ENCODE results near the gene PRSS53.

The PRSS53 gene

DNA sequence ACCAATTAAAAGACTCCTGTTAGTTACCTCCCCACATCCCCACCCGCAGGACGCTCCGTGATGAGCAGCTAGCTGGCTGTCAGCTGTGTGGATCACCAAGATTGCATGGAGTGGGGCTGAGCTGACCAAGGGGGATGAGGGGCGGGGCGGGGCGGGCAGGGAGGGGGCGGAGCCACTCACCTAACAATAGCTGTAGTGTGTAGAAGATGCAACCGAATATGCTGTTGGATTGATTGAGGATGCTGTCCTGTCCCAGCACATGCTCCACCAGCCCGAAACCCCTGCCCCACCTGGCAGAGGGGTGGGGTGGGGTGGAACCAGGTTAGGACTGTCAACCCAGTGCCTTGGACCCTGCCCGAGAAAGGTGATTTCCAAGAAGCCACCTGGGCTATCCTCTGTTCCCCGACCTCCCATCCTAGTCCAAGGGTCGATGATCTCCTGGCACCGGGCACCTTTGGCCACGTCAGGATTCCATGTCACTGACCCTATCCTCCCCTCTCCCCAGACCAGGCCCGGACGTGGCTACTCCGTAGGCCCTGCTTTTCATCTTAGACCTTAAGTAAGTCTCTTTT lies 4.5 kb upstream of the PRSS53 start:
- DNase-seq = no peak

DNA sequence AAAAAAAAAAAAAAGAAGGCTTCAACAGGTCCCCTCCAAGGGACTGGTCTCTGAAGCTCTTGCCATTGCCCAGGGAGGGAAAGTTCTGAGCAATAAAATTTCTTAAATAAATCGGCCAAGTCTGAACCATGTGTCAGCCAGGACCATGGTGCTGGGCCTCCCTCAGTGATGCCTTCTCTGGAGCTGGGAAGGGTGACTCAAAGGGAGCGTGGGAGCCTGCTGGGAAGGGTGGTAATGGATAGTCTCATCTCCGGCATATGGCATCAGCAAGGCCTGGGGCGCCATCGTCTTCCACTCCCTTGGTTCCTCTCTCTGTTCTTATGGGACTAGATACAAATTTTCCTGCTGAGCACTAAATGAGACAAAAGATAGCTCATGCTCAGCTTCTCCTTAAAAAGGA lies 3.6 kb upstream of the PRSS53 start:
- DNase-seq = no peak

DNA sequence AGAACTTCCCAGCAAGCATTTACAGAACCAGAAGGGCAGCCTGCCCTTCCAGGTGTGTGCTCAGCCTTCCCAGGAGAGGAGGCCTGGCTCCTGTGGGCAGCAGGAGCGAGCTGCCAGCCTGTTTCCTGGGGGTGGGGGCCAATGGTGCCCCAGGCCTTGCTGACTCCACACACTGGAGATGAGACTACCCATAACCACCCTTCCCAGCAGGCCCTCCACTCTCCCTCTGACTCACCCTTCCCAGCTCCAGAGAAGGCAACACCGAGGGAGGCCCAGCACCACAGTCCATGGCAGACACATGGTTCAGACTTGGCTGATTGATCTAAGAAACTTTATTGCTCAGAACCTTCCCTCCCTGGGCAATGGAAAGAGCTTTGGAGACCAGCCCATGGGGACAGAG lies 1.8 kb upstream of the PRSS53 start:
- DNase-seq = no peak

DNA sequence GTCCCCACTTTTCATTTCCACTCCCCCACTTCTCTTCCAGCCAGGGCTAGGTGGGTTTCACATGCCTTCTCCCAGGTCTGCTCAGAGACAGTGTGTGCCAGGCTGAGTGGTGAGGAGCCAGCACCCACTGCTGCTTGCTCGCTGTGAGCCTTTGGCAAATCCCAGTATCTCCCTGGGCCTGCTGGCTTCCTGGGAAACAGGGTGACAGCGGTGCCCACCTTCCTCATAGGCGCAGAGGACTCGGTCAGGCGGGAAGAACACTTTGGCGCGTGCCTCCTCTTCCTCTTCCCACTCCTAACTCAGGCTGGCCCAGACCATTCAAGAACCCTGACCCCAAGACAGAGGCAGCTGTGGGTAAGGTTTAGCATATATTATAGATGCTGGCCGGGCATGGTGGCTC lies 456 bp upstream of the PRSS53 start:
- no peak for DNase-seq

DNA sequence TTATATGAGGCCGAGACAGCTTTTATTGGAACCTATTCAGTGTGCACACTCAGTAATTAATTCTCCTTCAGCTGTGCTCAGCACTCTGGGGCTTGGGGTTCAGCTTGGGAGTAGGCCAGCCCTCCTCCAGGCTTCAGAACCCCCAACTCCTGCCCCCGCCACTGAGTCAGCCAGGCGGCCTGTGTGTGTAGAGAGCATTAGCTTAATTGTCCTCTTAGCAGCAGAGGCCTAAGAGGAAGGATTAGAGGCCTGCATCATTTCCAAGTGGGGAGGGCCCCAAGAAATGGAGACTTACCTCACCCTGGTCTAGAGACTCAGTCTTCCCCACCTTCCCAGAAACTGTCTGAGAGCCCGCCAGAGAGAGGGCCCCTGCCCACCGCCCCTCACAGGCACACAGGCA lies 772 bp downstream of the PRSS53 start:
- no peak for DNase-seq

DNA sequence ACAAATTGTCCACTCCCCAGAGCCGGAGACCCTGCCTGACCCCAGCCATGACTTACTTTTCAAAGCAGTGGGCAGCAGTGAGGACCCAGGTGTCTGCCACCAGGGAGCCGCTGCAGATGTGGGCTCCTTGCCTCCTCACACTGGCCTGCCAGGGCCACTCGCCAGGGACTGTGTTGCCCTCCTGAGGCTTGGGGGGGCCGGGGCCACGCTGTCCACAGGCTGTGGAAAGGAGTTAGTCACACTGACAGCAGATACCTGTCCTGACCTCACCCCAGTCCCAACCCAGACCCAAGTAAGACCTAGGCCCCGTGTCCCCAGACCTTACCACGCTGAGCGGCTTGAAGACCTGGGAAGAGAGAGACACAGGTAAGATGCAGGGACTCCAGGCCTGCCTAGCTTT lies 1.3 kb downstream of the PRSS53 start:
- no peak for DNase-seq

DNA sequence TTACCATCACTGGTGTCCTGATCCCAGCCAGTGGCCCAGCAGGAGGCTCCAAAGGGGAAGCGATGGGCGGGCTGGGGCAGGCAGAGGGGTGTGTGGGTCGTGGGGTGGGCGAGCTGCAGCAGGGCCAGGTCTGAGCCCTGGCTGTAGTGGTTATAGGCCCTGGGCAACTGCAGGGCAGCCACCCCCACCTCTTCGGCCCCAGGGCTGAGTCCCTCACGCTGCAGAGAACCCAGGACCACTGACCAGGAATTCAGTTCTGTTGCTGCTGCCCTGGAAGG lies 2.2 kb downstream of the PRSS53 start:
- DNase-seq = no peak

DNA sequence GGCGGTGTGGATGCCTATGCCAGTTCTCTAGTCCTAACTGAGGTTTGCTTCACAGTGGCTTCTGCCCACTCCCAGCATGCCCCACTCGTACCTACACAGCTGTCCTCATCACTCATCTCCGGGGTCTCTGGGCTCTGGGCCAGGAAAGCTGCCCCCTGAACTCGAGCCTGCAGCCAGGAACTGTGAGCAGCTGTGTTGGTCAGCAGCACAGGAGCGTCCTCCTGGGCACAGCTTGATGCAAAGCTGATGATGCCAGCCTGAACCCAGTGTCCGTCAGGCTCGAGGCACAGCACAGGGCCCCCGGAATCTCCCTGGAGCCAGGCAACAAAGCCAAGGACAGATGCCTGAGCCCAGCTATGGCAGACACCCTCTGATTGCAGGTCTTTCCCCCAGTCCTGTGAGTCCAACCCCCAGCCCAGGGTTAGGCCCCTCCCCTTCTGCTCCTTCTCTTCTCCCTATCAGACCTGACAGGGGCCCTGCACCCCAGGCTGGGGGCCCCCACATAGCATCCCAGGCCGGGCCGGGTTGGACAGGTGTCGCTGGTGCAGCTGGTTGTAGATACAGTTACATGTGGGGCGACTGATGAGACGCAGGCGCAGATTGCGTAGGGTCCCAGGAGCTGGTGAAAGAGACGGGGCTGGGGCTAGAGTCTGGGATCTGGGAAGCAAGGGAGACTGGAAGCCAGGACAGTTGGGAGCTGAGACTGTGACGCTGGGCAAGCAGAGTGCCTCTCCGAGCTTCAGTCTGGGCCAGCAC lies 2.7 kb downstream of the PRSS53 start:
- no peak for DNase-seq

DNA sequence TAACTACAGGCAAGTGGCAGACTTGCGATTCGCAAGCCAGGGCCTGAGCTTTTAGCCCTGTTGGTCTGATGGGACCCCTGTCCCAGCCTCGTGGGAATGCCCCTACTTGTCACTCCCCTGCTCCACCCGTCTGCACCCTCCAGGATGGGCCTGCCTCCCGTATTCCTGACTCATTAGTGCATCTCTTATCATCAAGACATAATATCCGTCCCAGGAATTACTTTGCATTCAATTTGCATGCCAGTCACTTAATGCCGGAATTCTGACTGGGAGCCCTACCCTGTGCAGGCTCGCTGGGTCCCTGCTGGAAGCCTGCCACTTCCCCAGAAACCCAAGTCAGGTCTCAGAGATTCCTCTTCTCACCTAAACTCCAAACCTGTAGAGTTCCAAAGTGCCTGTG lies 3.3 kb downstream of the PRSS53 start:
- no peak for DNase-seq

DNA sequence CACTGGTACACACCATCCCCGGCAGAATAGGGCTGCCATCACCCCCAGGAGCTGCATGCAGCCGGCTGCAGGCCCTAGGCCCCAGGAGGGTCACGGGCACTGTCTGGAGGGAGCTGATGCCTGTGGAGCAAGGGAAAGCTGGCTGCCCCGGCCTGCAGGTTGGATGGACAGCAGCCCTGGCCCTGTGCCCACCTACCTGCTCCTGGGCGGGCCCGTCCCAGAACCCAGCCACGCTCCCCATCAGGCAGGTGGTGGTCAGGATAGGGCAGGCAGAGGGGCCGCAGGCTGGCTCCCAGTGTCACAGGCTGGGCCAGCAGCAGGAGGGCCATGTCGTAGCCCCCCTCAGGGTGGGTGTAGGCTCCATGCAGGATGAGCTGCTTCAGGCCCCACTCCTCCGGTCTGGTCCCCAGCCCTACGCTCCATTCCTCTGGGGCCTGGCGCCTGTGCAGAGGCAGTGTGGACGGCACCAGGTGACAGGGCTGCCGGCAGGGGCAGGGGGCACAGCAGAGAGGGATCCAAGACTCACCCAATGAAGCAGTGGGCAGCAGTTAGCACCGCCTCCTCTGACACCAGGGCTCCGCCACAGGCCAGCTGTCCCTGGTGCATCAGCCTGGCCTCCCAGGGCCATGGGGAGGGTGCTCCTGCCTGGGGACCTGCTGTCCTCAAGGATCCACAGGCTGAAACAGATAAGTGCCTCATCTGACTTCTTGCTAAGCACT lies 4.0 kb downstream of the PRSS53 start:
- no peak for DNase-seq

DNA sequence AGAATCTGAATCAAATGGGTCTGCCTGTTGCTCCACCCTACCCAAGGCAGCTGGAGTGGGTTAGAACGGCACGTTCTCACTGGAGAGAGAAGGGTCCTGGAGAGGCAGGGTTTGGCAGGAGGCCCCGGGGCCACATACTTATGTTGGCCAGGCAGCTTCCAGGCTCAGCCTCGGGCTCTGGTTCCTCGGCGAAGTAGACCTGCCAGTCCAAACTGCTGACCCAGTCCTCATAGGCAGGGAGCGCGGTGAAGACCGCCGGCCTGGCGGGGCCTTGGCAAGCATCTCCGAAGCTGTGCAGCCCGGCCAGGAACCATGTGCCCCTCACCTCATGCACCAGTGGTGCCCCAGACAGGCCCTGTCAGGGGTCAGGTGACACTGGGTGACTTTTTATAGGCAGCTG lies 4.8 kb downstream of the PRSS53 start:
- DNase-seq = no peak

DNA sequence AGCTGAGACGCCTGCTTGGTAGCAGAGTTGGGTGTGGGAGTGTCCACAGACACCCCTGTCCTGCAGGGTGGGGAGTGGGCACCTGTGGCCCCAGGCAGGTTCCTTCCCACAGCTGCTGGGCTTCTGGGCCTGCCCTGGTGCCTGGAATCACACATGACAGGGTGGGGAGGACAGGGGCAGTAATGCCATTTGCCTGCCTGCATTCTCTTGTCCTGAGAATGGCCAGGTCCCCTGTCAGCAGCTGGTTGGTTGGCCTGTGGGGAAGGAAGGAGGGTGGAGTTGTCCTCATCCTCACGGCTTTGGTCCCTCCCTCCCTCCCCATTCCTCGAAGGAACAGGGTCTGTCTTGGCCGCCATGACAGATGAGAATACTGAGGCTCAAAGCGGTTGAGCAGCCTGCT lies 5.2 kb downstream of the PRSS53 start:
- no peak for DNase-seq

DNA sequence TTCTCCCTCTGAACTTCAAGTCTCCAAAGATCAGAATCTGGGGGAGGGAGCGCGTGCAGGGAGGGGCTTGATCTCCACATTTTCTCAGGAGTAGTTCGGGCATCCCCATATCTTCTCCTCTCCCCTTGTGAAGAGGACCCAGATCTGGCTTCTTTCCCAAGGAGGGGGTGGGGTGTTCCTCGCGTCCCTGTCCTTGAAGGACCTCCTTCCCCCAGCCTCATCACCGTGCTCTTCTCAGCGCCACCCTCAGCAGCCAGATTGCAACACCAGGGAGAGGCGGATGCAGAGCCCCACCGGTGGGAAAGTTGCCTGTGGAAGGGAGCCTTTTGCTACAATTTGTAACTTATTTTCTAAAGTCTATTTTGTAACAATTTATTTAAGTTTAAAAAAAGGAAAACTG lies 5.7 kb downstream of the PRSS53 start:
- no peak for DNase-seq

DNA sequence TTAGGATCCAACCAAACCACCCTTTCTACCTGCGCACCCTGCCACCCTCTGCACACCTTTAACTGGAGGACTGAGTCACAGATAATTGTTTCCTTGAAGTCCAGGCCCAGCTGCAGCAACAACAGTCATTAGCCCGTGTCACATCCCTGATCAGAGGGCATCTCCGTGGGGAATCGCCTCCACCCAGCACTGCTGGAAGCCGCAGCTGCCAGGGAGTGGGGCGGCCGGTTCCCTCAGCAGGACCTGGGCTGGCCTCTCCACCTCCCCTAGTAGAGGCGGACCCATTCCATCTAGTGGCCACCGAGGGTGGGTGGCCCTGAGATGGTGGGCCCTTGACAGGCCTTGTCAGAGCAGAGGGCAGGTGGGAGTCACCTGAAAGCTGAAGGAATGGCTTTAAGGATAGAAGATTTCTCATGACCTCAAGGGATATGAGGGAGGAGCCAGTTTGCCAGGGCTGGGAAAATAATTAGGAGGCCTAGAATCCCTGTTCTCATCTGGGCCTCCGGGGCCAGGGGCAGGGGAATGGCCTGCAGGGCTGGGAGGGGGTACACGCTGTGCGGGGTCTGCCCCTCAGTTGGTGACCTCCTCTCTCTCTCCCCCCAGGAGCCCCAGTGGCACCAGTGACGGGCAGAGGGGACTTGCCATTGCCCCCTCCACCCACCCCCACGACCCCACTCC lies 6.2 kb downstream of the PRSS53 start:
- DNase-seq = no peak

DNA sequence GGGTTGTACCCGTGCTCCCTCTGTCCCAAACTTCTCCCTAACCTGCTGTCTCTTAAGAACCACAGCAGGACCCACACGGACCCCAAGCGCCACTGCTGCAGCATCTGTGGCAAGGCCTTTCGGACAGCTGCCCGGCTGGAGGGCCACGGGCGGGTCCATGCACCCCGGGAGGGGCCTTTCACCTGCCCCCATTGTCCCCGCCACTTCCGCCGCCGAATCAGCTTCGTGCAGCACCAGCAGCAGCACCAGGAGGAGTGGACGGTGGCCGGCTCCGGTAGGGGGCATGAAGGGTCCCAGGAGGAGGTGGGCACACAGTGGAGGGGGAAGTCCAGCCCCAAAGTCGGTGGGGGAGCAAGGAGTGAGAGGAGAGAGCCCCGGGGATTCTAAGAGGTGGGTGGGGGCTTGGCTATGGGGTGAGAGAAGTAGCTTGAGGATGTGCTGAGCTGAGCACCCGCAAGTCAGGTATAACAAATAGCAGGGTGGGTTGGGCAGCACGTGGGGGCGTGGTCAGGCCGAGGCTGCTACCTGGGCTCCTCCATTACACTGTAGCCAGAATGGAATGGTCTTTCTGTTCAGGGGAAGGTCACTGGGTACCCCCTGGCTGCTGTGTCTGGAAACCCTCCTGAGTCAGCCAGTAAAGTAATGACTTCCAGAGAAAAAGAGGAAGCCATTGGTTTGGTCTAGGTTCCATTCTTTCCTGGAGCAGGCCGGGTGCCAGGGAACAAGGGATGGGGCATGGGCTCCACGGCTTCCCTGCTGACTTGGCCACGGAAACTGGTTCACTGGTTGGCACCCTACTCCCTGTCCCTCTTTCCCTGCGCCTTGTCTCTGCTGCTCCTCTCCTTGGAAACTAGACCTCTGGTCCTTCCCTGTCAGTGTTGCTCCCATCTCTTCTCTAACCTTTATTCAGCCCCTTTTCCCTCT lies 7.1 kb downstream of the PRSS53 start:
- no peak for DNase-seq

DNA sequence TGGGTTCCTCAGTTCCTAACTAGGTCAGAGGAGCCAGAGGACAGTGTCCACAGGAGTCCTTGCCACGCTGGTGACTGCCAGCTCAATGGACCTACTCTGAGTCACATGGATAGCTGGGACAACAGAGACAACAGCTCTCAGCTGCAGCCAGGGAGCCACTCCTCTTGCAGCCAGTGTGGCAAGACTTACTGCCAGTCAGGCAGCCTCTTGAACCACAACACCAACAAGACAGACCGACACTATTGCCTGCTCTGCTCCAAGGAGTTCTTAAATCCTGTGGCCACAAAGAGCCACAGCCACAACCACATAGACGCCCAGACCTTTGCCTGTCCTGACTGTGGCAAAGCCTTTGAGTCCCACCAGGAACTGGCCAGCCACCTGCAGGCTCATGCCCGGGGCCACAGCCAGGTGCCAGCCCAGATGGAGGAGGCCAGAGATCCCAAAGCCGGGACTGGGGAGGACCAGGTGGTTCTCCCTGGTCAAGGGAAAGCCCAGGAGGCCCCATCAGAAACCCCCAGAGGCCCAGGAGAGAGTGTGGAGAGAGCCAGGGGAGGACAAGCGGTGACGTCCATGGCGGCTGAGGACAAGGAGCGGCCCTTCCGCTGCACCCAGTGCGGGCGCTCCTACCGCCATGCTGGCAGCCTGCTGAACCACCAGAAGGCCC lies 7.9 kb downstream of the PRSS53 start:
- DNase-seq = no peak

DNA sequence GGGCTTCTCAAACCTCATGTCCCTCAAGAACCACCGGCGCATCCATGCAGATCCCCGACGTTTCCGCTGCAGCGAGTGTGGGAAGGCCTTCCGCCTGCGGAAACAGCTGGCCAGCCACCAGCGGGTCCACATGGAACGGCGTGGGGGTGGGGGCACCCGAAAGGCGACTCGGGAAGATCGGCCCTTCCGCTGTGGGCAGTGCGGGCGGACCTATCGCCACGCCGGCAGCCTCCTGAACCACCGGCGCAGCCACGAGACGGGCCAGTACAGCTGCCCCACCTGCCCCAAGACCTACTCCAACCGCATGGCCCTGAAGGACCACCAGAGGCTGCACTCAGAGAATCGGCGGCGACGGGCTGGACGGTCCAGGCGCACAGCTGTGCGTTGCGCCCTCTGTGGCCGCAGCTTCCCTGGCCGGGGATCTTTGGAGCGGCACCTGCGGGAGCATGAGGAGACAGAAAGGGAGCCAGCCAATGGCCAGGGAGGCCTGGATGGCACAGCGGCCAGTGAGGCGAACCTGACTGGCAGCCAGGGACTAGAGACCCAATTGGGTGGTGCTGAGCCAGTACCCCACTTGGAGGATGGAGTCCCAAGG lies 8.6 kb downstream of the PRSS53 start:
- no peak for DNase-seq

DNA sequence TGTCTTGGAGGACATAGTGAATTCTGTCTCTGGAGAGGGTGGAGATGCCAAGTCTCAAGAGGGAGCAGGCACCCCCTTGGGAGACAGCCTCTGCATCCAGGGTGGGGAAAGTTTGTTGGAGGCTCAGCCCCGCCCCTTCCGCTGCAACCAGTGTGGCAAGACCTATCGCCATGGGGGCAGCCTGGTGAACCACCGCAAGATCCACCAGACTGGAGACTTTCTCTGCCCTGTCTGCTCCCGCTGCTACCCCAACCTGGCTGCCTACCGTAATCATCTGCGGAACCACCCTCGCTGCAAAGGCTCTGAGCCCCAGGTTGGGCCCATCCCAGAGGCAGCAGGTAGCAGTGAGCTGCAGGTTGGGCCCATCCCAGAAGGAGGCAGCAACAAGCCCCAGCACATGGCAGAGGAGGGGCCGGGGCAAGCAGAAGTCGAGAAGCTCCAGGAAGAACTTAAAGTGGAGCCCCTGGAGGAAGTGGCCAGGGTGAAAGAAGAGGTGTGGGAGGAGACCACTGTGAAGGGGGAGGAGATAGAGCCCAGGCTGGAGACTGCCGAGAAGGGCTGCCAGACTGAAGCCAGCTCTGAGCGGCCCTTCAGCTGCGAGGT lies 9.3 kb downstream of the PRSS53 start:
- DNase-seq = no peak

DNA sequence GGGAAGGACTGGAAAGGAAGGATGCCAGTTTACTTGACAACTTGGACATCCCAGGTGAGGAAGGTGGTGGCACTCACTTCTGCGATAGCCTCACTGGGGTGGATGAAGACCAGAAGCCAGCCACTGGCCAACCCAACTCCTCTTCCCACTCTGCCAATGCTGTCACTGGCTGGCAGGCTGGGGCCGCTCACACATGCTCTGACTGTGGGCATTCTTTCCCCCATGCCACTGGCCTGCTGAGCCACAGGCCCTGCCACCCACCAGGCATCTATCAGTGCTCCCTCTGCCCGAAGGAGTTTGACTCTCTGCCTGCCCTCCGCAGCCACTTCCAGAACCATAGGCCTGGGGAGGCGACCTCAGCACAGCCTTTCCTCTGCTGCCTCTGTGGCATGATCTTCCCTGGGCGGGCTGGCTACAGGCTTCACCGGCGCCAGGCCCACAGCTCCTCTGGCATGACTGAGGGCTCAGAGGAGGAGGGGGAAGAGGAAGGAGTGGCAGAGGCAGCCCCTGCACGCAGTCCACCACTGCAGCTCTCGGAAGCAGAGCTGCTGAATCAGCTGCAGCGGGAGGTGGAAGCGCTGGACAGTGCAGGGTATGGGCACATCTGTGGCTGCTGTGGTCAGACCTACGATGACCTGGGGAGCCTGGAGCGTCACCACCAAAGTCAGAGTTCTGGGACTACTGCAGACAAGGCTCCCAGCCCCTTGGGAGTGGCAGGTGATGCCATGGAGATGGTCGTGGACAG lies 10.0 kb downstream of the PRSS53 start:
- DNase-seq = no peak

DNA sequence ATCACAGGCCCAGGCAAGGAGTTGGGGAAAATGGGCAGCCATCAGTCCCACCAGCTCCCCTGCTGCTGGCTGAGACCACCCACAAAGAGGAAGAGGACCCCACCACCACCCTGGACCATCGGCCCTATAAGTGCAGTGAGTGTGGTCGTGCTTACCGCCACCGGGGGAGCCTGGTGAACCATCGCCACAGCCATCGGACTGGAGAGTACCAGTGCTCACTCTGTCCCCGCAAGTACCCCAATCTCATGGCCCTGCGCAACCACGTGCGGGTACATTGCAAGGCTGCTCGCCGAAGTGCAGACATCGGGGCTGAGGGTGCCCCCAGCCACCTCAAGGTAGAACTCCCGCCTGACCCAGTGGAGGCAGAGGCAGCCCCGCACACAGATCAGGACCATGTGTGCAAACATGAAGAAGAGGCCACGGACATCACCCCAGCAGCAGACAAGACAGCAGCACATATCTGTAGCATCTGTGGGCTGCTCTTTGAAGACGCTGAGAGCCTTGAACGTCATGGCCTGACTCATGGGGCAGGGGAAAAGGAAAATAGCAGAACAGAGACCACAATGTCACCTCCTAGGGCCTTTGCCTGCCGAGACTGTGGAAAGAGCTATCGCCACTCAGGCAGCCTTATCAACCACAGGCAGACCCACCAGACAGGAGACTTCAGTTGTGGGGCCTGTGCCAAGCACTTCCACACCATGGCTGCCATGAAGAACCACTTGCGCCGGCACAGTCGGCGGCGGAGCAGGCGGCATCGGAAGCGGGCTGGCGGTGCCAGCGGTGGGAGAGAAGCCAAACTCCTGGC lies 10.9 kb downstream of the PRSS53 start:
- DNase-seq = no peak
